ENCODE data around the gene TKFC.

The TKFC gene

GRCh38 chr11:61345954-61346843 lies 13.2 kb downstream of the TKFC start:
- TF ChIP-seq TAF1 (IDR thresholded peaks at IDR 0.05; ENCODE audit: low read depth) (no peak), TEAD4 (IDR thresholded peaks at IDR 0.05) (no peak), NFIC (IDR thresholded peaks at IDR 0.05) (no peak), REST (IDR thresholded peaks at IDR 0.05; ENCODE audit: low read depth) (no peak), CEBPB (IDR thresholded peaks at IDR 0.05) (no peak), YY1 (IDR thresholded peaks at IDR 0.05; ENCODE audit: low read depth) (no peak)
- TF ChIP-seq, protein P1, sequence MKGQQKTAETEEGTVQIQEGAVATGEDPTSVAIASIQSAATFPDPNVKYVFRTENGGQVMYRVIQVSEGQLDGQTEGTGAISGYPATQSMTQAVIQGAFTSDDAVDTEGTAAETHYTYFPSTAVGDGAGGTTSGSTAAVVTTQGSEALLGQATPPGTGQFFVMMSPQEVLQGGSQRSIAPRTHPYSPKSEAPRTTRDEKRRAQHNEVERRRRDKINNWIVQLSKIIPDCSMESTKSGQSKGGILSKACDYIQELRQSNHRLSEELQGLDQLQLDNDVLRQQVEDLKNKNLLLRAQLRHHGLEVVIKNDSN (IDR thresholded peaks at IDR 0.05) = no peak

DNA sequence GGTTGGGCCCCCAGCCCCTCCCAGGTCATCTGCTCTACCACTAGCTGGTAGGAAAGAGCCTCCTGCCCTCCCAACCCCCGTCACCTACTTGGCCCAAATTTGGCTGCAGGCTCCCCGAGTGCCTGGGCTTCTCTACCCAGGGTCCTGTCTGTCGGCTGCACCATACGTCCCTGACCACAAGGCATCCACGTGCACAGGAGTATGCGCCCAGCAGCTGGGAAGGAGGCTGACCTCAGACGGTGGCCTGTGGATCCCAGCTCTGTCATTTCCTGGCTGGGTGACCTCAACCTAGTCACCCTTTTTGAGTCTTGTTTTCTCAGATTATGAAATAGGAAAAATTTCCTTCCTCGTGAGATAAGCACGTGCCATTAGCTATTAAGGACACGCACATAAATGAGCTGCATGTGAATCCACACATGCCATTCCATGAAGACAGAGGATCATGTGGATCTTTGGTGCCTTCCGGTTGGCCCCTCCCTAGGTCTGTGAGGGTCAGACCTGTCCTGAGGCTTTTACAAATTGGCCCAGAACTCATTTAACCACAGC lies 15.0 kb downstream of the TKFC start:
- TF ChIP-seq YY1 (IDR thresholded peaks at IDR 0.05; ENCODE audit: low read depth) = no peak
- TF ChIP-seq REST (IDR thresholded peaks at IDR 0.05; ENCODE audit: low read depth) = no peak
- no peak for TF ChIP-seq ZBTB7A (IDR thresholded peaks at IDR 0.05; ENCODE audit: low read depth)
- no peak for TF ChIP-seq TCF12 (IDR thresholded peaks at IDR 0.05; ENCODE audit: low read depth)
- no peak for TF ChIP-seq CEBPB (IDR thresholded peaks at IDR 0.05)
- no peak for TF ChIP-seq NFIC (IDR thresholded peaks at IDR 0.05)
- TF ChIP-seq FOXM1 (IDR thresholded peaks at IDR 0.05; ENCODE audit: borderline replicate concordance, low read depth) = no peak
- TF ChIP-seq TAF1 (IDR thresholded peaks at IDR 0.05; ENCODE audit: low read depth) = no peak
- no peak for TF ChIP-seq CREB1 (IDR thresholded peaks at IDR 0.05; ENCODE audit: low read depth)
- TF ChIP-seq EGR1 (IDR thresholded peaks at IDR 0.05) = no peak
- no peak for TF ChIP-seq RAD21 (IDR thresholded peaks at IDR 0.05; ENCODE audit: low read depth)
- TF ChIP-seq, protein P2, sequence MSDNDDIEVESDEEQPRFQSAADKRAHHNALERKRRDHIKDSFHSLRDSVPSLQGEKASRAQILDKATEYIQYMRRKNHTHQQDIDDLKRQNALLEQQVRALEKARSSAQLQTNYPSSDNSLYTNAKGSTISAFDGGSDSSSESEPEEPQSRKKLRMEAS (IDR thresholded peaks at IDR 0.05) = no peak
- no peak for TF ChIP-seq EP300 (IDR thresholded peaks at IDR 0.05; ENCODE audit: borderline replicate concordance)

DNA sequence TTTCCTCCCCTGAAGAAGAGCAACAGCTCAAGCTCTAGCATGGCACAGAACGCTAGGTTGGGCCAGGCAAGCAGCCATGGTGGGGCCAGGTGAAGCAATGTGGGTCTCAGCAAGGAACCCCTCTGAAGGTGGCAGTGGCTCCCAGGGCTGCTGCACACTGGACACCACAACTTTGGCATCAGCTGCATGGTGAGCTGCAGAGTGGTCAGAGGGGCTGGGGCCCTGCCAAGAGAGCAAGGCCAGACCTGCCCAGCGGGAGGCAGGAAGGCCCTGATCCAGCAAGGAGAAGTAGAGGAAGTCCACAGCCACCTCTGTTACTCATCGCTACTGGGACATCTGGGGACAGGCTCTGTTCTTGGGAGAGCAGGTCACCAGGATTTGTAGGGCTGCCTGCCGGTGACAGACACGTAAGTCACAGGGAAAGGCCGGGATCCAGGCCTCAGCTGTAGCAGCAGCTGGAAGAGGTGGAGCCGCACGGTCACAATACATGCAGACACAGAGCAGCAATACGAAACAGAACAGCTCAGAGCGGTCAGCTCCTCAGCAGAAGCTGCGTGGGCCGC lies 16.2 kb downstream of the TKFC start:
- TF ChIP-seq ZBTB7A (IDR thresholded peaks at IDR 0.05; ENCODE audit: low read depth) (no peak), CEBPB (IDR thresholded peaks at IDR 0.05) (no peak), REST (IDR thresholded peaks at IDR 0.05; ENCODE audit: low read depth) (no peak), TCF12 (IDR thresholded peaks at IDR 0.05; ENCODE audit: low read depth) (no peak), YY1 (IDR thresholded peaks at IDR 0.05; ENCODE audit: low read depth) (no peak), TAF1 (IDR thresholded peaks at IDR 0.05; ENCODE audit: low read depth) (no peak), EP300 (IDR thresholded peaks at IDR 0.05; ENCODE audit: borderline replicate concordance) (no peak), NFIC (IDR thresholded peaks at IDR 0.05) (no peak), CREB1 (IDR thresholded peaks at IDR 0.05; ENCODE audit: low read depth) (no peak), RAD21 (IDR thresholded peaks at IDR 0.05; ENCODE audit: low read depth) (no peak), TEAD4 (IDR thresholded peaks at IDR 0.05) (no peak)

DNA sequence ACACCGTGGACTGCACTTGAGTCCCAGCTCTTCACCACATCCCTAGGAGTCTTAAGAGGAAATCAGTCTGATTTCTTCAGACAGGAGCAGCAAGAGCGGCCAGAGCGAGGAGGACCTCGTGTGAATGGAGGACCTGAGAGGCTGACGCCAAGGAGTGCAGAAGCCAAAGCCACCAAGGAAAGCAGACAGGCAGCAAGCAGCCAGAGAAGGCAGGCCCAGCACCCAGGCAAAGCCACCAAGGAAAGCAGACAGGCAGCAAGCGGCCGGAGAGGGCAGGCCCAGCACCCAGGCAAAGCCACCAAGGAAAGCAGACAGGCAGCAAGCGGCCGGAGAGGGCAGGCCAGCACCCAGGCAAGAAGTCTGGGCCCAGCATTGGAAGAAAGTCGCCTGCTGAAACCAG lies 16.9 kb downstream of the TKFC start:
- no peak for TF ChIP-seq TEAD4 (IDR thresholded peaks at IDR 0.05)
- TF ChIP-seq TAF1 (IDR thresholded peaks at IDR 0.05; ENCODE audit: low read depth) = no peak
- no peak for TF ChIP-seq REST (IDR thresholded peaks at IDR 0.05; ENCODE audit: low read depth)

Measured in Ishikawa (cell line).